Activated naive CD4-positive, alpha-beta T cell treated with anti-CD3 and anti-CD28 coated beads, Interleukin-2, amount 50 U/mL, for 72 hours (primary cell): Measurements from ENCODE around the gene TPRG1. TPM values are rescaled to one million over a fixed set of nuclear protein-coding genes. Genes with fewer than 3 reads are reported as not detected.
A peak's percentile ranks its signal among the peaks of the same experiment; 100 is the strongest.
"Not testable (repeated sequence)": the region's sequence is repeated elsewhere in the genome, so short reads cannot be mapped to it uniquely, and the experiment has no call there.

Experiments
- ATAC-seq, 2 donors: fragments of 150-1000 bp; cut with Tn5 transposase; 2 replicates each; pipeline ENCODE4 v1.10.0; 2021; ENCODE audit warnings: mild to moderate bottlenecking in 2 of 2, moderate library complexity in 2 of 2
- DNase-seq, 2 donors: peaks; one replicate each; pipeline ENCODE4 v3.0.0; 2021 to 2022; ENCODE audit warnings: low spot score in 2 of 2
- H3K27ac Mint-ChIP-seq, 2 donors: one replicate each; pipeline ENCODE4 v1.8.0; 2022; ENCODE audit warnings: mild to moderate bottlenecking in 2 of 2, mixed read lengths in 2 of 2
- H3K36me3 Mint-ChIP-seq, 2 donors: one replicate each; pipeline ENCODE4 v1.8.0; 2022; ENCODE audit warnings: mixed read lengths in 2 of 2
- H3K9me3 Mint-ChIP-seq, 2 donors: one replicate each; pipeline ENCODE4 v1.8.0; 2022; ENCODE audit warnings: mixed read lengths in 2 of 2
- total RNA-seq, 2 donors: library from RNA; stranded (reverse); gene quantifications; one replicate each; pipeline ENCODE4 v1.2.3, GENCODE V29; 2022

TPRG1 gene
- total RNA-seq, 2 donors from 2014 or later, result 1.0 to 21.0 TPM

GRCh38 chr3:189307963-189308362 lies 136.2 kb downstream of the TPRG1 start:
- Mint-ChIP-seq H3K27ac (peak overlapping the region in 1 of 2 donors; percentile 98), H3K9me3 (no peaks in the 10 kb centered on the region), H3K36me3 (peaks cover 5 to 29% of the 10 kb centered on the region in 2 donors)
- ATAC-seq (peak; percentile 29 to 73), DNase-seq (no peak)

- peak overlapping the region in 1 of 2 donors; percentile 98 for H3K27ac Mint-ChIP-seq
- no peak for DNase-seq
- peaks cover 0 to under 1% of the 10 kb centered on the region in 2 donors for H3K9me3 Mint-ChIP-seq
- peaks cover 5 to 31% of the 10 kb centered on the region in 2 donors for H3K36me3 Mint-ChIP-seq
- ATAC-seq, result no peak
Observed at GRCh38 chr3:189308608-189309007, 136.8 kb downstream of the TPRG1 start.

DNA sequence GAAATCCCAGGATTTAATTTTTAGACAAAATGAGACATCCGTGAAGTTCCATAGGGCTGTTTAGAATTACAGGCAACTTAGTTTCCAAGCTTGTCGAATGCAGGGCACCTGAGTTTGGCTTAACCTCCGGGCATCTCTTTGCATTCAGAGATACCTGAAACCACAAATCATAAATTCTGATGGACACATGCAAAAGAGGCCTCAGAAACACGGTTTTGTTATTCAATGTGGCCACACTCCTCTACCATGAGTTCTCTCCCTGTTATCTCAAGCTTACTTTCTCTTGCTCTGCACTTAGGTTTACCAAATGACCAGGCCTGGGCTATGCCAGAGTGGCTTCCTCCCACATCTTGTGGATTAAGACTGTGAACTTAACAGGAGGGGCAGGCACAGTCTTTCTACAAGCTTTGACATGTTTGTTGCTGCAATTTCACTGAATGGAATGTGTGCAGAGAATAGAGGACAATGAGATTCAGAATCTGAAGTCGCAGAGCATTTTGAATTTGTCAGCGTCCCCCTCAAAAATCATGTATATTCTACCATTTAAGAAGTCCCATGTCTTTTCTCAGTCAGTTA lies 137.7 kb downstream of the TPRG1 start:
- no peak for ATAC-seq
- Mint-ChIP-seq H3K27ac (peak overlapping the region in 1 of 2 donors; percentile 98), H3K36me3 (peaks cover 0 to 32% of the 10 kb centered on the region in 2 donors), H3K9me3 (peaks cover 0 to 7% of the 10 kb centered on the region in 2 donors)
- no peak for DNase-seq

DNA sequence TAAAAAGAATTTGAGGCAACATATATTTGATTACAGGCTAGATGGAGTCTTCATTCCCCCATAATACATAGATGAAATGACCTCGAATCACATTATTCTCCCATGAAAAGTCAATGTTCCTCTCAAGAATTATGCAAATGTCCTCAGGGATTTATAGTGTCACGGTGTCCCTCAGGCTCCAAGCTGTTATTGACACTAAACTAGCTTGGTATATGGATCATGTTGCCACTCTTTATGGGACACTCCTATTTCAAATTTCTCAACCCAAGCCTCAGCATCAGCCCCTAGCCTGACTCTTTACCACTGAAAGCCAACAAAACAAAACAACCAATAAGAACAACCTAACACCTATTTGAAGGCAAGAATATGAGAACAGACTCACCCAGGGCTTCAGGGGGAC lies 139.8 kb downstream of the TPRG1 start:
- ATAC-seq (no peak), DNase-seq (no peak)
- Mint-ChIP-seq H3K36me3 (peaks cover 0 to 32% of the 10 kb centered on the region in 2 donors), H3K27ac (peak overlapping the region in 1 of 2 donors; percentile 16), H3K9me3 (peaks cover 4 to 7% of the 10 kb centered on the region in 2 donors)

DNA sequence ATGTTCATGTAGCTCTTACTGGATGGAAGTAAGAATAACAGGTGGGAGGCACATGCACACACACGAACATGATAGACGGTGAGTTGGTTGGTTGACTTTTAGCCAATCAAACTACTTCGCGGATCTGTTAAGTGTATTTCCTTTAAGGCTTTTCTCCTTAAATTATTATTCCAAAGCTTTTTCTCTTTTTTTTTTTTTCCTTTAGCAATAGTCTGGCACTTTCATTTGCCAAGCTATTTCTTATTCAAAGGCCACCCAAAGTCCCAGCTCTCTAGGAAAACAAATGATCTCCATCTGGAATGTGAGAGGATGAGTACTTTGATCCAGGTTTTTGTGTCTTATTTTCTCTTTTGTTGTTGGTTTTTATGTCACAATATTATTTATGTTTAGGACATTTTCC lies 141.1 kb downstream of the TPRG1 start:
- ATAC-seq, result no peak
- H3K27ac Mint-ChIP-seq, result no peak overlapping the region
- DNase-seq, result no peak
- H3K36me3 Mint-ChIP-seq, result peaks cover 0 to 32% of the 10 kb centered on the region in 2 donors
- peaks cover 4 to 7% of the 10 kb centered on the region in 2 donors for H3K9me3 Mint-ChIP-seq

DNA sequence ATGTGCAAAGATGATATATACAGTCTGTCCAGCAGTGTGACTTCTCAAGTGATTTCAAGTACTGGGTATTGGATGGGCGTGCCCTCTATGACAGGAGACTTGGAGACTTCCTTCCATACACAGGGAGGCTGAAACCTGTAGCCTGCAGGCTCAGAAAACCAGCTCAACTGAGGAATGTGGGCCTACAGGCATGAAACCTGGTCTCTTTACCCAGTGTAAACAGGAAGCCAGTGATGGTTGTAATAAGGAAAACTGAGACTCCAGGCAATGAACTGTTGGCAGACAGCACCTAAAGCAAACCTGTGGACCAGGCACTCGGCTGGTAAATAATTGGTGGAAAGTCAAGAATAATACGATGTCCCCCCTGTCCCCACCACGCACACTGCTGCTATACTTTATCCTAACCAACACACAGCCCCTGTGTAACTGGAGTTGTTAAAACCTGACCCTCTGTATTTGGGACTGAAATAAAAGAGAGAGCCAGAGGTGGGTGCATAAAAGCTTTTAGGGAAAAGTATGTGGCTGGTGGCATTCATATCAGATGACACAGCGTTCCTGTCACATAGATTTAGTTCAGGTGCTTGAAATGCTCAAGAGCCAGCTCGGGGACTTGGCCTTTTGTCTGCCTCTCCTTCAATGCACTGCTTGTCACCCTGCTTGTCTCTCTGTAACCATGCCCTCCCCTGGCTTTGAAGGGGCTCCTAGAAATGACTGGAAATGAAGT lies 144.7 kb downstream of the TPRG1 start:
- H3K9me3 Mint-ChIP-seq, result peaks cover 10 to 16% of the 10 kb centered on the region in 2 donors
- no peak for DNase-seq
- H3K36me3 Mint-ChIP-seq, result peaks cover 6 to 26% of the 10 kb centered on the region in 2 donors
- no peak for ATAC-seq
- H3K27ac Mint-ChIP-seq, result no peak overlapping the region

DNA sequence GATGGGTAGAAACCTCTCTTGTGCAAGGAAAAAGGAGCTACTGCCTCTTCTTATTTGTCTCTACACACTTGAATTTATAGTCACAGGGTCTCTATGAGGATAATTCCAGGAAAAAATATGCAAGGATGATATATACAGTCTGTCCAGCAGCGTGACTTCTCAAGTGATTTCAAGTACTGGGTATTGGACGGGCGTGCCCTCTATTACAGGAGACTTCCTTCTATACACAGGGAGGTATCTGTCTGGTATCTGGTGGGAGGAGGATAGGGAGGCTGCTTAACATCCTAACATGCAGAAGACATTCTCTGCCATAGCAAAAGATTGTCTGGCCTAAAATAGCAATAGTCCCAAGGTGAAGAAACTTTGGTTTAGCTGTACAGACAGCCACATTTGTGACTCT lies 146.1 kb downstream of the TPRG1 start:
- peaks cover 18 to 23% of the 10 kb centered on the region in 2 donors for H3K9me3 Mint-ChIP-seq
- H3K36me3 Mint-ChIP-seq, result peaks cover 15 to 32% of the 10 kb centered on the region in 2 donors
- DNase-seq (no peak), ATAC-seq (no peak)
- H3K27ac Mint-ChIP-seq, result no peak overlapping the region

- no peak for ATAC-seq
Observed at GRCh38 chr3:189320511-189320910, 148.7 kb downstream of the TPRG1 start.

DNA sequence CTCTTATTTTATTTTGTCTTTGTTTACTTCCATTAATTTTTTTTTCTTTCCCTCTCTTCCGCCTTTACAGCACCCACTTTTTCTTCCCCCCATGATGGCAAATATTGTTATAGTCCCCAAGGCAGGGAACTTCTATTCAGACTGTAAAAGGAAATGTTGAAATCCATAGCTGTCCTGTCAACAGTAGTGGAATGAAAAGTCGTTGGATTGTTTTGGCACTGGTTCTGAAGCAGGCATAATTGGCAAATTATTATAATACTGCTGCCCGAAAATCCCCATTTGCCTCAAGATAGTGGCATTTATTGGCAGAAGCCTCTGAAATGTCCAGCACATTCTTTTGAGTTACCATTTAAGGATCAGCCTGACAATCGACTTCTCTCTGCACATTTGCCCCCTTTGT lies 150.6 kb downstream of the TPRG1 start:
- H3K36me3 Mint-ChIP-seq, result peaks cover 29 to 40% of the 10 kb centered on the region in 2 donors
- H3K9me3 Mint-ChIP-seq, result peaks cover 15 to 20% of the 10 kb centered on the region in 2 donors
- no peak for ATAC-seq
- H3K27ac Mint-ChIP-seq, result peak overlapping the region in 1 of 2 donors; percentile 97
- no peak for DNase-seq

More at GRCh38 chr3:189320511-189320910, 148.7 kb downstream of the TPRG1 start:
- peaks cover 21 to 38% of the 10 kb centered on the region in 2 donors for H3K36me3 Mint-ChIP-seq
- no peak overlapping the region for H3K27ac Mint-ChIP-seq
- H3K9me3 Mint-ChIP-seq, result peaks cover 15 to 19% of the 10 kb centered on the region in 2 donors
- no peak for DNase-seq

GRCh38 chr3:189324538-189325138 lies 152.9 kb downstream of the TPRG1 start:
- ATAC-seq (peak; percentile 96 to 99), DNase-seq (peak; percentile 70 to 87)
- Mint-ChIP-seq H3K27ac (peak overlapping the region; percentile 94 to 97), H3K36me3 (peaks cover 33 to 39% of the 10 kb centered on the region in 2 donors), H3K9me3 (peaks cover 16 to 18% of the 10 kb centered on the region in 2 donors)

GRCh38 chr3:189325454-189325853 lies 153.7 kb downstream of the TPRG1 start:
- no peak for ATAC-seq
- Mint-ChIP-seq H3K36me3 (peaks cover 29 to 39% of the 10 kb centered on the region in 2 donors), H3K9me3 (peaks cover 15 to 18% of the 10 kb centered on the region in 2 donors), H3K27ac (peak overlapping the region in 1 of 2 donors; percentile 97)
- no peak for DNase-seq

- not testable (repeated sequence) for DNase-seq, ATAC-seq, H3K9me3 Mint-ChIP-seq
- peaks cover 6 to 23% of the 10 kb centered on the region in 2 donors for H3K36me3 Mint-ChIP-seq
- H3K27ac Mint-ChIP-seq, result peak overlapping the region; percentile 9 to 86
Observed at GRCh38 chr3:189329630-189330029, 157.9 kb downstream of the TPRG1 start.

DNA sequence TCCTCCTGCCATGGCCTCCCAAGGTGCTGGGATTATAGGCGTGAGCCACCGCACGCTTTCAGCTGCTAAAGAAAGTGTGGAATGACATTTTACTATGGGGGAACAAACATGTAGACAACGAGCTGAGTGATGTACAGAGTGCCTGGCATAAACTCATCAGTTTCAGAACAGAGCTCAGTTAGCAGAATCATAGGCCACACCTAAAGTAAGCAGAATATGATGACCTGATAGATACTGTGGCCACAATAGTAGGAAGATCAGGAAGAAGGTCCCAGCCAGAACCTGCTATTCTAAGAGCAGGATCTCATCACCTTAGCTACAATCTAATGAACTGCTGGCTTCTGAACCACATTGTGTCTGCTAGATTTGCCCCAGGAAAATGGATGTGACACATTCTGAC lies 158.3 kb downstream of the TPRG1 start:
- H3K36me3 Mint-ChIP-seq, result peaks cover 6 to 22% of the 10 kb centered on the region in 2 donors
- H3K9me3 Mint-ChIP-seq, result peaks cover 7% of the 10 kb centered on the region in 2 donors
- DNase-seq (no peak), ATAC-seq (peak in 1 of 2 donors; percentile 29)
- H3K27ac Mint-ChIP-seq, result peak overlapping the region; percentile 9 to 86

DNA sequence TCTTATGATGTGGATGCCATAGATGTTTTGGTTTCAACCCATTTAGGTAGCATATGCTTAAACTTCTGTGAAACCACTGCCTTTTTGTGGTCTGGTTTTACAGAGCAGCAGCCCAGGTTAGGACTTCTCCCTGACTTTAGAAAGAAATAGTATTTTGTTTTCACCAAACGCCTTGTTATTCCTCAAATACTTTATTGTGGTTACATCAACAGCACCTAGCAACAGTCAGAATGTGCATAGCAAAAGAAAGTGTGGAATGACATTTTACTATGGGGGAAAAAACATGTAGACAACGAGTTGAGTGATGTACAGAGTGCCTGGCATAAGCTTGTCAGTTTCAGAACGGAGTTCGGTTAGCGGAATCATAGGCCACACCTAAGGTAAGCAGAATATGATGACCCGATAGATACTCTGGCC lies 159.2 kb downstream of the TPRG1 start:
- peak overlapping the region; percentile 10 to 86 for H3K27ac Mint-ChIP-seq
- peaks cover 4 to 7% of the 10 kb centered on the region in 2 donors for H3K9me3 Mint-ChIP-seq
- DNase-seq (peak in 1 of 2 donors; percentile 9), ATAC-seq (peak; percentile 80 to 86)
- H3K36me3 Mint-ChIP-seq, result peaks cover 0 to 22% of the 10 kb centered on the region in 2 donors

DNA sequence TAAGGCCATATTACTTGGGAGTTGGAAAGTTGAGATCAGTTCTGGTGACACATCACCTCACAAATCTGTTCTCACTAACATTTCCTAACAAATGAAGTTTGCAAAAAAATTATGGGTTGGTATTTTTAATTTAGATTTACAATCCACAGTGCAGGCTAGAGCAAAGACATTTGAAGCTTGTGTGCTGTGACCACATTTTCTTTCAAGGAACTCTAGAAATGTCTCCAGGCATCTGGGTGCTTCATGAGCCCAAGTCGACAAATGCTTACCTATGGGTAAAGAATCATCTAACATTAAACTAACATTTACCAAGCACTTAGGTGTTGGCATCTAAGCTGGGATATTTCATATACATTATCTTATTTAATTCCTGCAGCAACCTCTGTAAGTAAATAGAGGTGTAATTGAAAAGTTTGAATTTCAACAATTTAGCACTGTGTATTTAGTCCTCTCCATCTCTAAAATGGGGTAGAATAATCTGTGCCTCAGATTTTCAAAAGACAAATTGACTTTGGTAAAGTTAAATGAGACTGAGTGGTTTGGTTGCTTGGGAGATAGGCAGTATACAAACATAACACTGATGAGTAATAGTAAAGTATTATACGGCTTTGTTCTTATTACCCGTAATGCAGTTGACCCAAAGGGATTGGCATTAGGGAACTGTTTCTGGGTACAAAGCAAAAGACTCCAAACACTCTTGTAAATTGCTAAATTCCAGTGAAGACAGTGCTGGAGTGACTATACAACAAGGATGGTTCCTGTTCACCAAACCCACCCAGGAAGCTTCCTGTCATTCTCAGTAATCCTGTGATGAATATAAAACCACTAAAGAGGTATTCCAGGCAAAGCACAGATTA lies 162.5 kb downstream of the TPRG1 start:
- DNase-seq (no peak), ATAC-seq (peak; percentile 8 to 20)
- peaks cover 0 to 5% of the 10 kb centered on the region in 2 donors for H3K36me3 Mint-ChIP-seq
- no peak overlapping the region for H3K27ac Mint-ChIP-seq
- H3K9me3 Mint-ChIP-seq, result peaks cover 0 to 3% of the 10 kb centered on the region in 2 donors

DNA sequence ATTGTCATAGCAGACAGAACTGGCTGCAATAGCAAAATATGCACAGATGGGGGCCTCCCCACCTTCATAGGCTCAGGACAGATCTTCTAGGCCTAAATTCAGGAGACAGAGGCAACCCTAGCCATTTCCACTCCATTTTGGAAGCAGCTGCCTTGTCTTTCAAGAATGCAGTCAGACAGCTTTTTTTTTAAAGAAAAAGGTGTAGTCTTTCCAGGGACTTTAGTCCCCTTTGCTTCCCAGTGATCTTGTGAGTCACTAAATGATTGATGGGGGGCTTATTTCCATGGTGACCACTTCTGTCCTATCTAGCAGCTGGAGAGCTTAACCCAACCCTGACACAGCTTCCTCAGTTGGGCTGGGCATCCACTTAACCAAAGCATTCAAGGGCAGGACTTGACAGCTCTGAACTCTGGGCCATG lies 165.9 kb downstream of the TPRG1 start:
- H3K27ac Mint-ChIP-seq, result no peak overlapping the region
- DNase-seq (no peak), ATAC-seq (no peak)
- H3K36me3 Mint-ChIP-seq, result peaks cover 0 to 2% of the 10 kb centered on the region in 2 donors
- H3K9me3 Mint-ChIP-seq, result peaks cover 0 to 2% of the 10 kb centered on the region in 2 donors
